ENCODE data around the gene ASTL. TPM values are rescaled to one million over a fixed set of nuclear protein-coding genes. Genes with fewer than 3 reads are reported as not detected.

Gene ASTL
- total and polyA plus RNA-seq, 2 donors (not counting 3 experiments of a cell fraction or from before 2014, with no cell fraction given) = not detected

- Histone ChIP-seq H3K79me2 (ENCODE audit: control insufficient read depth, insufficient read depth, low read length) (no peaks in the 10 kb centered on the region), H3K9me1 (replicated peaks; ENCODE audit: control insufficient read depth, extremely low read depth, insufficient read depth, low read length) (no peaks in the 10 kb centered on the region), H3K4me2 (ENCODE audit: insufficient read depth, low read length) (no peak overlapping the region), H3K4me3 (replicated peaks in 1 of 3; ENCODE audit: insufficient read depth in 1 of 3, low read depth in 1 of 3, low read length in 3 of 3) (no peak overlapping the region), H4K20me1 (replicated peaks; ENCODE audit: control insufficient read depth, extremely low read depth, insufficient read depth, low read length) (no peaks in the 10 kb centered on the region), H3K27ac (ENCODE audit: insufficient read depth, low read depth, low read length) (no peak overlapping the region), H3K27me3 (ENCODE audit: control insufficient read depth in 2 of 2, insufficient read depth in 2 of 2, low read length in 2 of 2) (peaks cover 0 to 2% of the 10 kb centered on the region in 2 experiments), H3K36me3 (ENCODE audit: control insufficient read depth in 2 of 2, extremely low read depth in 1 of 2, insufficient read depth in 2 of 2, low read length in 2 of 2) (no peaks in the 10 kb centered on the region), H3K9ac (replicated peaks; ENCODE audit: extremely low read depth, insufficient read depth, low read length) (no peak overlapping the region), H2AFZ (ENCODE audit: low read depth, low read length) (no peak overlapping the region), H3K4me1 (ENCODE audit: control insufficient read depth, extremely low read depth, insufficient read depth, low read length) (no peaks in the 10 kb centered on the region), H3K9me3 (replicated peaks; ENCODE audit: control insufficient read depth, insufficient read depth, low read length) (no peaks in the 10 kb centered on the region)
- ChIA-PET CTCF (interaction anchor here (1.5 to 6.3 kb wide), 2 partner anchors 21 to 37 kb away, joined by 3 to 26 read pairs; partner anchors contain the start of gene ADRA2B), POLR2A (interaction anchor here (0.5 kb wide), 1 partner anchor 116 kb away, joined by 3 read pairs; no protein-coding TSS in a partner anchor)
- no TSS peak for BruUV-seq (replicated peaks)
- no peak for TF ChIP-seq GATA2 (IDR thresholded peaks at IDR 0.05; ENCODE audit: insufficient read depth, insufficient read length, low read depth, low read length)
- no peak for FAIRE-seq
- no peak for DNase-seq (ENCODE audit: low read depth, low spot score)
- intact Hi-C loops (cut with micrococcal nuclease) = no loop called here
- dilution Hi-C loops (cut with MboI; ENCODE audit: extremely low pct_ligation_motif_present, low sequenced_read_pairs) = no loop called here
Observed at GRCh38 chr2:96153991-96154431, 15.7 kb upstream of the ASTL start.

- dilution Hi-C loops (cut with MboI; ENCODE audit: extremely low pct_ligation_motif_present, low sequenced_read_pairs) (no loop called here), intact Hi-C loops (cut with micrococcal nuclease) (no loop called here)
- Histone ChIP-seq H3K9me3 (replicated peaks; ENCODE audit: control insufficient read depth, insufficient read depth, low read length) (no peaks in the 10 kb centered on the region), H2AFZ (ENCODE audit: low read depth, low read length) (no peak overlapping the region), H3K79me2 (ENCODE audit: control insufficient read depth, insufficient read depth, low read length) (no peaks in the 10 kb centered on the region), H3K27me3 (ENCODE audit: control insufficient read depth in 2 of 2, insufficient read depth in 2 of 2, low read length in 2 of 2) (peaks cover 0 to 2% of the 10 kb centered on the region in 2 experiments), H3K27ac (ENCODE audit: insufficient read depth, low read depth, low read length) (no peak overlapping the region), H3K9me1 (replicated peaks; ENCODE audit: control insufficient read depth, extremely low read depth, insufficient read depth, low read length) (no peaks in the 10 kb centered on the region), H4K20me1 (replicated peaks; ENCODE audit: control insufficient read depth, extremely low read depth, insufficient read depth, low read length) (no peaks in the 10 kb centered on the region), H3K4me3 (replicated peaks in 1 of 3; ENCODE audit: insufficient read depth in 1 of 3, low read depth in 1 of 3, low read length in 3 of 3) (no peak overlapping the region), H3K4me1 (ENCODE audit: control insufficient read depth, extremely low read depth, insufficient read depth, low read length) (no peaks in the 10 kb centered on the region), H3K36me3 (ENCODE audit: control insufficient read depth in 2 of 2, extremely low read depth in 1 of 2, insufficient read depth in 2 of 2, low read length in 2 of 2) (no peaks in the 10 kb centered on the region), H3K9ac (replicated peaks; ENCODE audit: extremely low read depth, insufficient read depth, low read length) (no peak overlapping the region), H3K4me2 (ENCODE audit: insufficient read depth, low read length) (no peak overlapping the region)
- TF ChIP-seq GATA2 (IDR thresholded peaks at IDR 0.05; ENCODE audit: insufficient read depth, insufficient read length, low read depth, low read length) (no peak), MAX (IDR thresholded peaks at IDR 0.05; ENCODE audit: insufficient read depth, insufficient read length) (no peak), POLR2A (IDR thresholded peaks at IDR 0.05; ENCODE audit: low read depth, low read length) (no peak)
- POLR2A ChIA-PET = no interaction called here
- no peak for FAIRE-seq
- BruUV-seq (replicated peaks) = no TSS peak
- CTCF ChIA-PET = interaction anchor here (1.5 to 6.3 kb wide), 2 partner anchors 22 to 37 kb away, joined by 3 to 26 read pairs; partner anchors contain the start of gene ADRA2B
- DNase-seq (ENCODE audit: low read depth, low spot score) = no peak
Observed at GRCh38 chr2:96153291-96153713, 15.0 kb upstream of the ASTL start.

All from endothelial cell of umbilical vein (primary cell).